Body of pancreas (tissue), 4 donors: ENCODE measurements around the gene DST. TPM values are rescaled to one million over a fixed set of nuclear protein-coding genes. Genes with fewer than 3 reads are reported as not detected.

Experiments
- ATAC-seq: fragments of 150-250 bp; one replicate; pipeline ENCODE4 v1.9.1; 2016
- DNase-seq, 4 donors: peaks; one replicate each; pipeline ENCODE4 v3.0.0-alpha.2; 2019
- H3K27ac ChIP-seq, 4 donors: fragments of 200-600 bp; sonication (generic); 1 replicate in 3 of 4; 2 replicates in 1 of 4; pipeline versions ENCODE4 v1.5.1 to v1.6.1; 2016 to 2019; ENCODE audit warnings: mild to moderate bottlenecking in 1 of 4, mixed read lengths in 1 of 4, moderate library complexity in 1 of 4
- H3K27me3 ChIP-seq, 2 donors: fragments of 200-600 bp; sonication (generic); one replicate each; pipeline ENCODE4 v1.6.0; 2016; ENCODE audit warnings: mild to moderate bottlenecking in 1 of 2
- H3K36me3 ChIP-seq, 2 donors: fragments of 200-600 bp; sonication (generic); replicated peaks in 1 of 2; 2 replicates each; pipeline ENCODE4 v1.5.1; 2016; ENCODE audit warnings: low read depth in 2 of 2; ENCODE audit not compliant: insufficient read depth in 1 of 2
- H3K4me1 ChIP-seq: fragments of 200-600 bp; sonication (generic); one replicate; pipeline ENCODE4 v1.6.0; 2016
- H3K4me3 ChIP-seq, 2 donors: fragments of 200-600 bp; sonication (generic); 1 replicate in 1 of 2; 2 replicates in 1 of 2; pipeline ENCODE4 v1.5.1; 2016 to 2019
- H3K9me3 ChIP-seq, 3 donors: fragments of 200-600 bp; sonication (generic); 1 replicate in 2 of 3; 2 replicates in 1 of 3; pipeline ENCODE4 v1.5.1; 2016
- POLR2A ChIP-seq, 3 donors: fragments of 450-650 bp; IDR thresholded peaks; one replicate each; pipeline ENCODE4 v1.6.1; 2016; ENCODE audit warnings: antibody characterized with exemption in 3 of 3, mild to moderate bottlenecking in 2 of 3
- WGBS, 2 donors: methylation state at CpG; one replicate each; pipeline ENCODE4 v1.1.5; 2017; 5-methylcytosine and 5-hydroxymethylcytosine counted together
- intact Hi-C: fragments of 100-400 bp; cut with DNase I; formaldehyde crosslinking; loops from one replicate; pipeline ENCODE4 v1.15.1; 2023
- total RNA-seq, 2 donors: library from RNA; depleted of rRNA; stranded (reverse); fragments of >200 nt; gene quantifications; one replicate each; pipeline ENCODE4 v1.1.0, GENCODE V29; 2016
- TF ChIP-seq, protein P1 (sequence below), 7 experiments: fragments of 450-650 bp in 4 of 7; fragments of 200-600 bp in 3 of 7; sonication (generic) in 3 of 7; IDR thresholded peaks; one replicate each; pipeline ENCODE4 v1.5.1; 2016 to 2019; ENCODE audit warnings: antibody characterized with exemption in 7 of 7

The DST gene
- total RNA-seq, 2 donors from 2014 or later = 105 to 117 TPM

DNA sequence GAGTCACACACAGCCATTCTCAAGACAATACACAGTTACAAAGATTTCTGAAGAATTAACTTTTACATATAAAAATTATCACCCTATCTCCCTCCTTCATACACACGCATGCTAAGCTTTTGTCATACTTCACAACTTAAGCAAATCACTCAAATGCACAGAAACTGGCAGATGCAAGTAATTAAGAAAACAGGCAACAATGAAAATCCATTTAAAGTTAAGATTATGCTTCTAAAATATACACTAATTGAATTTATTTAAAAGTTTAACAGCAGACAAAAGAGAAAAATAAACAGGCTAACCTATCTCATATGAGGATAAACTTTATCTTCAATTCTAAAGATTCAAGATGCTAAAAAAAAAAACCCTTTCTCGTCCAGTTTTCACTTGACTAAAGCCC, 68.4 kb downstream of the DST start:
- ATAC-seq (no peak), DNase-seq (no peak)
- Histone ChIP-seq H3K9me3 (no peaks in the 10 kb centered on the region), H3K4me1 (no peaks in the 10 kb centered on the region), H3K27me3 (no peaks in the 10 kb centered on the region), H3K4me3 (no peak overlapping the region), H3K36me3 (no peaks in the 10 kb centered on the region), H3K27ac (no peak overlapping the region)
- 61% methylated on average over 2 of the region's 2 CpGs for WGBS, 2 donors
- TF ChIP-seq, protein P1, sequence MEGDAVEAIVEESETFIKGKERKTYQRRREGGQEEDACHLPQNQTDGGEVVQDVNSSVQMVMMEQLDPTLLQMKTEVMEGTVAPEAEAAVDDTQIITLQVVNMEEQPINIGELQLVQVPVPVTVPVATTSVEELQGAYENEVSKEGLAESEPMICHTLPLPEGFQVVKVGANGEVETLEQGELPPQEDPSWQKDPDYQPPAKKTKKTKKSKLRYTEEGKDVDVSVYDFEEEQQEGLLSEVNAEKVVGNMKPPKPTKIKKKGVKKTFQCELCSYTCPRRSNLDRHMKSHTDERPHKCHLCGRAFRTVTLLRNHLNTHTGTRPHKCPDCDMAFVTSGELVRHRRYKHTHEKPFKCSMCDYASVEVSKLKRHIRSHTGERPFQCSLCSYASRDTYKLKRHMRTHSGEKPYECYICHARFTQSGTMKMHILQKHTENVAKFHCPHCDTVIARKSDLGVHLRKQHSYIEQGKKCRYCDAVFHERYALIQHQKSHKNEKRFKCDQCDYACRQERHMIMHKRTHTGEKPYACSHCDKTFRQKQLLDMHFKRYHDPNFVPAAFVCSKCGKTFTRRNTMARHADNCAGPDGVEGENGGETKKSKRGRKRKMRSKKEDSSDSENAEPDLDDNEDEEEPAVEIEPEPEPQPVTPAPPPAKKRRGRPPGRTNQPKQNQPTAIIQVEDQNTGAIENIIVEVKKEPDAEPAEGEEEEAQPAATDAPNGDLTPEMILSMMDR (IDR thresholded peaks at IDR 0.05) = no peak
- TF ChIP-seq POLR2A (IDR thresholded peaks at IDR 0.05) = no peak
- intact Hi-C loops = no loop called here

DNA sequence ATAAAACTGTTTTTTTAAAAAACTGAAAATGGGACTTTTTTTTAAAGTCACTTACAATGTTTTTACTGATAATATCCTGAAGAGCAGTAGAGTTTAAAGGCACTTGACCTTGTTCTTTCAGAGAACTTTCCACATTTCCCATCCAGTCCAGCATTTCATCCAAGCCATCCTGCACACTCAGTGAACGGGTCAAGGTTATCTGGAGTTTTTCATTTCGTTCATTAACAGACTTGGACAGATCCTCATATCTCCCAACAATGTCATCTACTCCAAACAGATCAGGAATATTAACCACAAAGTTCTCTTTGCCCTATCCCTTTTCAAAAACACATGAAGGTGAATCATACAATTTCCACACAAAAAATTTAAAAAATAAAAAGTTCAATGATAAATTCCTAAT, 69.1 kb downstream of the DST start:
- Histone ChIP-seq H3K4me3 (no peak overlapping the region), H3K9me3 (no peaks in the 10 kb centered on the region), H3K27ac (no peak overlapping the region), H3K36me3 (no peaks in the 10 kb centered on the region), H3K27me3 (no peaks in the 10 kb centered on the region), H3K4me1 (no peaks in the 10 kb centered on the region)
- WGBS, 2 donors = 5 to 27% methylated on average over 2 of the region's 2 CpGs
- ATAC-seq (no peak), DNase-seq (no peak)
- intact Hi-C loops = no loop called here
- TF ChIP-seq, protein P1 (IDR thresholded peaks at IDR 0.05) = no peak
- TF ChIP-seq POLR2A (IDR thresholded peaks at IDR 0.05) = no peak

DNA sequence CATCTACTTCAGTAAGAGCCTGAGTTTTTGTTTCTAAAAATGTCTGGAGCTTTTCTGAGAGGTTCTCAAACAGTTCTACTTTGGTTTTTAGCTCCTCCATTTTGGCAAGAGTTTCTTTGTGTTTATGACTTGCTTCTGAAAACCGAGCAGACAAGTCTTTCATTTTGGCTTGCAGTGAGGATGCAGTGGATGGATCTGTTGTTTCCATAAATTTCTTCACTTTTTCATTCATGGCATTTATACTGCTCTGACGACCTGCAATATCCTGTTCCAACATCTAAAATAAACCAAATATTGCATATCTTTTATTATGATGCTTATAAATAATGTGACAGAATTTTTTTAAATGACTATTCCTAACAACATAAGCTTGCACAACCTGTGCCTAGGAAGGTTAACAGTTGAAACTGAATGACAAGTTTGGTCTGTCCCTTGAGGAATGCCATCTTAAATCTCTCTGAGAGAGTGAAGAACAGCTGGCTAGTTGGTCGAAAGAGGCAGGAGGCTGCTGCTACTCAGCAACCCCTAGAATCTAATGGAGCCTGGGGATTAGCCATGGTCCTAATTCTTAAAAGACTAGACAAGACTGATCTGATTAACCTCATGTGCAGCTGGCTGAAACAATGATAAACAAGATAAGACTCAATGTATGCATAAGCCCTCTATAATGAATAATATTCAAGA, 69.8 kb downstream of the DST start:
- Histone ChIP-seq H3K27me3 (no peaks in the 10 kb centered on the region), H3K36me3 (no peaks in the 10 kb centered on the region), H3K27ac (no peak overlapping the region), H3K4me3 (no peak overlapping the region), H3K9me3 (no peaks in the 10 kb centered on the region), H3K4me1 (no peaks in the 10 kb centered on the region)
- no peak for DNase-seq
- TF ChIP-seq, protein P1 (IDR thresholded peaks at IDR 0.05) = no peak
- no peak for TF ChIP-seq POLR2A (IDR thresholded peaks at IDR 0.05)
- no peak for ATAC-seq
- intact Hi-C loops = no loop called here
- WGBS, 2 donors = 39% methylated on average over 3 of the region's 3 CpGs

DNA sequence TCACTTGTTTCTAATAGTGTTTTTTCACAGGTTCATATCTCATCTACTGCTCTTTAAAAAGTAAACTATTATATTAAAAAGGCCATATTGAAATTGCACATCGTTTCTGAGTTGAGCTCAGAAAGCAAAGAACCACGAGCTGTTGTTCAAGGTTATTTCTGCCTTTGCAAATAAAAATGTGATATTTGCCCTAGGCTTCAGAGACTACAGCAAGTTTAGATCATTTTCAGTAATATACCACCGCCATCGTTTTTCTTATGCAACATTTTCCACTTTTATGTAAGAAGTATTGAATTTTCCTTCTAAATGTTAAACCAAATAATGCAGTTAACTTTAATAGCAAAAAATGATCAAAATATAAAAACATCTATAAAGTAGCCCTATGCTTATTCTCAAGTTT, 71.1 kb downstream of the DST start:
- 29 to 34% methylated on average over 4 of the region's 4 CpGs for WGBS, 2 donors
- Histone ChIP-seq H3K4me3 (no peak overlapping the region), H3K36me3 (no peaks in the 10 kb centered on the region), H3K27me3 (no peaks in the 10 kb centered on the region), H3K9me3 (no peaks in the 10 kb centered on the region), H3K27ac (no peak overlapping the region), H3K4me1 (no peaks in the 10 kb centered on the region)
- TF ChIP-seq POLR2A (IDR thresholded peaks at IDR 0.05) = no peak
- TF ChIP-seq, protein P1 (IDR thresholded peaks at IDR 0.05) = no peak
- intact Hi-C loops = no loop called here
- no peak for ATAC-seq
- no peak for DNase-seq
